SIG-M5 (cell line): ENCODE results near the gene DAW1.
"Not testable (repeated sequence)": the region's sequence is repeated elsewhere in the genome, so short reads cannot be mapped to it uniquely, and the experiment has no call there.

Source experiments
- DNase-seq: peaks from one replicate; lab custom pipeline; 2025; lab: John Stamatoyannopoulos, UW

Gene DAW1

DNA sequence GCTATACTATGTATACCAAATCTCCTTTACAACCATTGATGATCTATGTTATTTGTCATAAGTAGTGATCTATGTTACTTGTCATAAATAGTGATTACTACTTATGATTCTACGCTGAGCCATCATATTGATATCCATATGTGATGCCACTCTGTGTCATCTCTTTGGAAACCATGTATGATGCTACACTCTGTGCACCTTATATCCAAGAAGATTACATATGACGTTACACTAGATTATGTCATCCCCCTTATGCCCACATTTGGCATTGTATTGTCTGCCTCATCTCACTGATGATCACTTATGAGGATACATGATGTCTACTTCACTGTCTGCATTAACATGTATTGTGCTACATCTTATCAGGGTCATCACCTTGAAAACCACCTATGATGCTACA lies 42.9 kb downstream of the DAW1 start:
- no peak for DNase-seq

DNA sequence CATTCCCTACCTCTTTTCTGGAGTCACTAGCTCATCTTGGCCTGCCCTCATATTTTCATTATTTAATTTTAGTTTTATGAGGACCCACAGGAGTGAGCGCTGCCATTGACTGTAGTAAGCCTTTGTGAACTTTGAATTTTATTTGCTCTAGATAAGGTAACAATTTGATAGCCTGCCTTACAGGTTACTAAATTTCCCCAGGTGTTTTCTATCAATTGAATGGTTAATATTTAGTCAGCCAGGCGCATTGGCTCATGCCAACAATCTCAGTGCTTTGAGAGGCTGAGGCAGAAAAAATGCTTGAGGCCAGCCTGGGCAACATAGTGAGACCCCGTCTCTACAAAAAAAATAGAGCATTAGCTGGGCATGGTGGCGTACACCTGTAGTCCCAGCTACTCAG lies 50.2 kb downstream of the DAW1 start:
- DNase-seq = no peak

DNA sequence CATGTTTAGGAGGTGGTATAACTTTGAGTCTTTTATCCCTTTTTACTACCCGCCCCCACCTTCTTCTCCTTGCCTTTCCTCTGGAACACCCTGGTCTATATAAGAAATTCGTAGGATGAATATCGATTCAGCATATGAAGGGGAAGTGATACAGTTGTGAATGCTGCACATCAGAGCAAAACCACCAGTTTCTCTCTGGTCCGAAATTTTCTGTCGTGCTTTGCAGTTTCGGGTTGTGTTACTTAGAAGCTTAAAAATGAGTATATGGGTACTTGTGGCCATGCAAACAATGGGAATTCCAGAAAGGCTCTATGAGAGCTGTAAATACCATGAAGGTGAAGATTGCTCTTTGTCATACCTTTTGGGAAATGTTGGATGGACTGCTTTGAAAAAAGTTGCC lies 60.6 kb downstream of the DAW1 start:
- no peak for DNase-seq

DNA sequence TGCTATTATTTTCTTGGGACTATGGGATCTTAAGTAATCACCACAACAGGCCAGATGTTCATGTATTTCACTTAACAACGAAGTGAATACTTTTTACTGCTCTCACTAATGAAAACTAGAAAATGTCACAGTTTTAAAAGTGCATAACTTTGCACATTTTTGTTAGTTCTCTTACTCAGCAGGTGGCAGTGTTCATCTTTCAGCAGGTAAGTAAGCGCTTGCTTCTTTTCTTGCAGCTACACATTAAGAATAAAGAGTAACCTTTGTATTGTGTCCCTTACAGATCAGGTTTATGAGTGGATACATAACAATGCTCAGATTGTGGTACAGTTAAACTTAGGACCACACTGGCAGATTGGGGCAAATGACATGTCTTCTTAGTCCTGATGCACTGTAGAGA lies 61.0 kb downstream of the DAW1 start:
- no peak for DNase-seq

DNA sequence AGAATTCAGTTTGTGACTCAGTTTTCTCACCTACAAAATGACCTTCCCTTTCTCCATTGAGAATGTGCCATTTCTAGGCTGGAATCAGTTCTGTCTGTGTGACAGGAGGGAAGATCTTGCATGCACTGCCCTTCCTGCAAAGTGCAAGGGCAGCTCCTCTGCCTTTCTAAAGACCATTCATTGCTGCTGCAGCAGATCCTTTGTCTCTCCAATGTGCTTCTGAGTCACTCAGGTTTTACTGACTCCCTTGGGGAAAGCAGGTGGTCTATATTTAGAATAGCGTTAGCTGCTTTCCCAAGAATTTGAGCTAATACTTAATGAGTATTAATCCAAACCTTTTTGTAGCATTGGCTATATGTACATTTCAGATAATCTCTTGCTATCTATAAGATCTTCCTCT lies 62.5 kb downstream of the DAW1 start:
- no peak for DNase-seq

DNA sequence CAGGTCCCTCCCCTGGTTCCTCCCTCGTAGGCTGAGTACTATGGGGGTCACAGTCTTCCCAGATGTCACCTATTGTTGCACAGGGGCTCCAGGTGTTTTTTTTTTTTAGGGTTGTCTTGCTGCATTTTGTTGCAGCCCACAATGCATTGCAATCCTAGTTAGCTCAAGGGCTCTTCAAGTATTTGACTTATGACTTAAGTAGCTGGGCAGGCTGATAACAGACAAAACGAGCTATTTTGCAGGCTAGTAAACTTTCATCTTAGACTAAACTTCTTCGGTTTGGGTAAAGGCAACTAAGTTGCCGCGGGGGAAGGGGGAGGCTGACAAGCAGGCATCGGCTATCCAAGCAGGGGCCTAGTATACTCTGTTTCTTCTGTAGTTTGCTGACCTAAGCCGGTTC lies 64.8 kb downstream of the DAW1 start:
- not testable (repeated sequence) for DNase-seq

DNA sequence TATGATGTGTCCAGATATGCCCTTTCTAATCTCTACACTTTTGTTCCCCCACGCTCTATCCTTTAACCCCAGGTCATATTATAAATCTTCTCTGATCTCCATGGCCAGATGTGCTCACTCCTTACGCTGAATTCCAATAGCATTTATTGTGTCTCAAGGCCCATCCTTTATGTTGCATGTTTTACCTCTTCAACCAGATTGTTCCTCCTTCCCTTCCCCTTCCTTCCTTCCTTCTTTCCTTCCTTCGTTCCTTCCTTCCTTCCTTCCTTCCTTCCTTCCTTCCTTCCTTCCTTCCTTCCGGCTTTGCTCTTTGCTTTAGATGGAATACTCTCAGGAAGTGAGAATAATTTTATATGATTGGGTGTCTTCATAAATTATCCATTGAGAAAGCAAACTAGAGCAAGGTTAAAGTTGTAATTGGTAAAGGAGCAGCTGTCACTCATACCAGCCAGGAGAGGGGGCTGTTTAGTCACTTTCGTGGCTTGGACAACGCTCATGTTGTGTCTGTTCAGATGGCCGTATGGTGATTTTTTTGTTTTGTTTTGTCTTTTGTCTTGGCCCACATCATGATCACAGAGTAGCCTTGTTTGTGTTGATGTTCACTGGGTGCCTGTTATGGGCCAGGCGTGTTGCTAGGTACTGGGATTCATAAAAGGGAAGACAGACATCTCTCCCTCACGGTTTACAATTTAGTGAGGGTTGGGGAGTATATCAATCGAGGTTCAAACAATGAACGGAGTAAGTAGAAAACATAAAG lies 68.0 kb downstream of the DAW1 start:
- DNase-seq = no peak

DNA sequence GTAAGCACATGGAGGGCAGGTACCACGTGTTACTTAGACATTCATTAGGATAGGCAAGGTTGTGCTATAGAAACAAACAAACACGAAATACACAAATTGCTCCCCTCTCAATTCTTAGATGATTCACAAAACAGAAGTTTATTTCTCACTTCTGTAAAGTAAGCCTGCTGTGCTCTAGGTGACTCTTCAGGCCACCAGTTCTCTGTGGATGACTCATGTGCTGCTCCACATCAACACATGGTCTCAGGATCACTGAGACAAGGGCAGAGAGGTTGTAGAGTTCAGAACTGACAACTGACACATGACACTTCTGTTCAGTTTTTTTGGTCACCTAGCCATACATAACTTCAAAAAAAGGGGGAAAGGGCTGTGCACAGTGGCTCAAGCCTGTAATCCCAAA lies 70.6 kb downstream of the DAW1 start:
- no peak for DNase-seq

DNA sequence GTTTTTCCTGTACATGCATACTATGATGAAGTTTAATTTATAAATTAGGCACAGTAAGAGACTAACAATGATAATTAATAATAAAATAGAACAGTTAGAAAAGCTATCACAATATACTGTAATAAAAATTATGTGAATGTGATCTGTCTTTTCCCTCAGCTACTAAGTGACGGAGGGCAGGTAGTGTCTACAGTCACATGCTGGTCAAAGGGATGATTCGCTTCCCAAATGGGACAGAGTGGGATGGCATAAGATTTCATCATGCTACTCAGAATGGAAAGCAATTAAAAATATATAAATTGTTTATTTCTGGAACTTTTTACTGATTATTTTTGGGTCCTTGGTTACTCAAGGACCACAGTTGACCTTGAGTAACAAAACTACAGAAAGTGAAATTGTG lies 71.5 kb downstream of the DAW1 start:
- DNase-seq = no peak

DNA sequence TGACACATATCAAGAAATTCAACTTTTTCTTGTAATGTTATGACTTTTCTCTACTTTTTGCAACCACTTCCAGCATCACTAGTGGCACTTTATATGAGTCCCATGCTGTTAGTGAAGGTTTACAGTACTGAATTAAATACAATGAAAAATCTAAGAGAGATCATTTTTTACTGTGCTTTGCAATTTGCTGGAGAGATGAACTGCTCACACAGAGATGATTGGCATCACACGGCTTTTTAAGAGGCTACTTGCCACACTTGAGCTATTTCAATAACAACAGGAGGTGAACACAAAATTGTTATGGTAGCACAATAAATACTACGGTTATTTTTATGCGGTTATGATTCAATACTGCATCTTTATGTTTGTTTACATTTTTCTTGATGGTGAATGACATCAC lies 88.9 kb downstream of the DAW1 start:
- DNase-seq = no peak

DNA sequence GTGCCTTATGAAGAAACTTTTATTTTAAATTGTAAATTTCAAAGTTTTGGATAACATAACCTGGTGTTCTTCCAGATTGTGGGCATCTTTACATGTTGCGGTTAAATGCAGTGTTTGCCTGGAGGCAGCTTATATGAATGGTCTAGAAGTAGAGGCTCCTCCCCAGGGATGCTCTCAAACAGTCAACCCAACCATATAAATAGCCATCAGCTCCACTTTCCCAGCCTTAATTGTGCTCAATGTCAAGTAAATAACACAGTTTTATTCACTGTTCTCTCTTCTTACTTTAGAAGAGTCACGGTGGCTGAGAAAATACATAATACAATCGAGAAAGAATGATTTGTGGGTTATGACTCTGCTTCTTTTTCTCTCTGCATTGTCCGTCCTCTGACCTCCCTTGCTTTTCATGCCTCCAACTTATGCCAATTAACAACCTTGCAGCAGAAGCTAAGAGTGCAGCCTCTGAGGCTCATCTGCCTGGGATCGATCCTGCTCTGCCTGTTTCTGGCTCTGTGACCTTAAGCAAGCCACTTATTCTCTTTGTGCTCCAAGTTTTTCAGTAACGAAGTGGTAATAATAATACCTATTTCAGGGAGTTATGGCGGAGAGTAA lies 100.3 kb downstream of the DAW1 start:
- no peak for DNase-seq

DNA sequence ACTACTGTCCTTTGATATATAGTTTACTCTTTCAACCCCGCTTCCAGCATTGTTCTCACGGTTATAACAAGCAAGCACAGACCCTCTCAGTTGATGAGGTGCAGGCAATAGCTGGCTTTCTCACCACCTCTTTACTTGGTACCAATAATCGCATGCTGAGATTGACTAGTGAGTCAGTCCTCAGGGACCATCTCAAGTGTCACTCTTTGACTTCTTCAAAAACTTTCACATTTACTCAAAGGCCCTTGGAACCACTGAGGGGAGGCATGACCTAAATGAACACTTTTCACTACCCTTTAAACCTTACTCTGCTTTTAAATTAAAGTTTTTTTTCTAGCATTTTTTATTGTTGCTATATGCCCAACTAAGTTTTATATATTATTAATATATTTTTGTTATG lies 101.8 kb downstream of the DAW1 start:
- DNase-seq = no peak
